ENCODE data around the gene RAB3GAP1. TPM values are rescaled to one million over a fixed set of nuclear protein-coding genes. Genes with fewer than 3 reads are reported as not detected.

Gene RAB3GAP1
- total RNA-seq, 1 experiment from 2014 or later, result 50.6 TPM

DNA sequence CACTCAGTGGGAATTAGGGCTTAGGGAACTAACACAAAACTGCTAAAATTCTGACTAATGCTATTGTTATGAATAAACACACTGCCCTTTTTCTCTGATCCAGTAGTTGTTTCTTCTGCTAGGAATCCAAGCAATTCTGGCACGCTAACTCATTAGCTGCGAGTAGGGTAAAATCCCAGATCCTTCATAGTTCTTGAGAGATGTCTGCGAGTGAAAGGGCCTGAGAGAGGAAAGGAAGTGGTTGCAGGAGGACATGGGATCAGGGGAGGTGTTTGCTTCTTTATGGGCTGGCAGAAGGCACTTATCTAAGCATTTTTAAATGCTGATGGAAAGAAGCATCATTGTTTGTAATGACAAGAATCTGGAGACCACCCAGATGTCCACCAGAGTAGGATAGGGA lies 14.3 kb upstream of the RAB3GAP1 start:
- no peak for DNase-seq
- TF ChIP-seq, protein P1, sequence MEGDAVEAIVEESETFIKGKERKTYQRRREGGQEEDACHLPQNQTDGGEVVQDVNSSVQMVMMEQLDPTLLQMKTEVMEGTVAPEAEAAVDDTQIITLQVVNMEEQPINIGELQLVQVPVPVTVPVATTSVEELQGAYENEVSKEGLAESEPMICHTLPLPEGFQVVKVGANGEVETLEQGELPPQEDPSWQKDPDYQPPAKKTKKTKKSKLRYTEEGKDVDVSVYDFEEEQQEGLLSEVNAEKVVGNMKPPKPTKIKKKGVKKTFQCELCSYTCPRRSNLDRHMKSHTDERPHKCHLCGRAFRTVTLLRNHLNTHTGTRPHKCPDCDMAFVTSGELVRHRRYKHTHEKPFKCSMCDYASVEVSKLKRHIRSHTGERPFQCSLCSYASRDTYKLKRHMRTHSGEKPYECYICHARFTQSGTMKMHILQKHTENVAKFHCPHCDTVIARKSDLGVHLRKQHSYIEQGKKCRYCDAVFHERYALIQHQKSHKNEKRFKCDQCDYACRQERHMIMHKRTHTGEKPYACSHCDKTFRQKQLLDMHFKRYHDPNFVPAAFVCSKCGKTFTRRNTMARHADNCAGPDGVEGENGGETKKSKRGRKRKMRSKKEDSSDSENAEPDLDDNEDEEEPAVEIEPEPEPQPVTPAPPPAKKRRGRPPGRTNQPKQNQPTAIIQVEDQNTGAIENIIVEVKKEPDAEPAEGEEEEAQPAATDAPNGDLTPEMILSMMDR (IDR thresholded peaks at IDR 0.05; ENCODE audit: unreplicated experiment), result no peak
- Mint-ChIP-seq H3K27ac (ENCODE audit: unreplicated experiment) (no peak overlapping the region), H3K36me3 (ENCODE audit: insufficient read depth, unreplicated experiment) (no peaks in the 10 kb centered on the region), H3K9me3 (ENCODE audit: low read depth, unreplicated experiment) (no peaks in the 10 kb centered on the region), H3K4me1 (ENCODE audit: low read depth, unreplicated experiment) (peaks cover 16% of the 10 kb centered on the region), H3K27me3 (ENCODE audit: unreplicated experiment) (no peaks in the 10 kb centered on the region), H3K4me3 (ENCODE audit: low read depth, unreplicated experiment) (no peak overlapping the region)
- intact Hi-C loops (cut with micrococcal nuclease; ENCODE audit: unreplicated experiment), result no loop called here
- no TSS peak for BruUV-seq (replicated peaks)
- CTCF ChIA-PET, result no interaction called here

DNA sequence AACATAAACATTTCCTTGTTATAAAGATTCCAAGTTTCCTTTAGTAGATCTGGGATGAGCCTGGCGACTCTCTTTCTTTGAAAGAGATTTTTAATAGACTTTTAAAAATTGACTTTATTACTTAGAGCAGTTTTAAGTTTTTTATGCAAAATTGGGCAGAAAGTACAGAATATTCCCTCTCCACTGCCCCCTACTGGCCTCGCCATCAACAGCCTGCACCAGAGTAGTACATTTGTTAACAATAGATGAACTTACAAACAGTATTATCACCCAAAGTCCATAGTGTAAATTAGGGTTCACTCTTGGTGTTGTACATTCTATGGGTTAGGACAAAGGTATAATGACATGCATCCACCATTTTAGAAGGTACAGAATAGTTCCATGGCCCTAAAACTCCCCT lies 8.7 kb upstream of the RAB3GAP1 start:
- TF ChIP-seq, protein P1 (IDR thresholded peaks at IDR 0.05; ENCODE audit: unreplicated experiment), result no peak
- Mint-ChIP-seq H3K9me3 (ENCODE audit: low read depth, unreplicated experiment) (no peaks in the 10 kb centered on the region), H3K4me3 (ENCODE audit: low read depth, unreplicated experiment) (no peak overlapping the region), H3K27ac (ENCODE audit: unreplicated experiment) (no peak overlapping the region), H3K27me3 (ENCODE audit: unreplicated experiment) (no peaks in the 10 kb centered on the region), H3K36me3 (ENCODE audit: insufficient read depth, unreplicated experiment) (no peaks in the 10 kb centered on the region), H3K4me1 (ENCODE audit: low read depth, unreplicated experiment) (peaks cover 17% of the 10 kb centered on the region)
- DNase-seq, result no peak
- intact Hi-C loops (cut with micrococcal nuclease; ENCODE audit: unreplicated experiment), result no loop called here
- no TSS peak for BruUV-seq (replicated peaks)
- CTCF ChIA-PET, result no interaction called here

DNA sequence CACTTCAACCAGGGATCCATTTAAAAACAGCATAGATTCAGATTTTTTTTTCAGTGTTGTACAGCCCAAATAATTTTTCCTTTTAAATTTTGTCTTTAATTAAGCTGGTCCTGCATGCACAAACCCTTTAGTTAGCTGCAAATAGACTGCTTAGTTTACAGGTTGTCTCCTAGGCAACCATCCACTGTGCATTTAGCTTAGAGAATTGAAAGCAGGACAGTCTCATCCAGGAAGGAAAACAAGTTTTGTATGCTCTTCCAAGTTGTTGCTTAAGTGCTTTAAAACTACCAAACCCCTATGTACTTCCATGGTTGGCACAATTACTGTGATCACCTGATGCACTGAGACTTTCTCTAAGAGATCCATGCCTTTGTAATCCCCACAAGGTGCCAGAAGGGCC lies 4.8 kb upstream of the RAB3GAP1 start, which contains the start of gene MAP3K19:
Gene MAP3K19 (minus strand): TSS at position 148 of the 400 bp plus-strand sequence. CDS start 22,800 bp downstream, outside the sequence.
- no TSS peak for BruUV-seq (replicated peaks)
- CTCF ChIA-PET, result interaction anchor here (0.8 kb wide), 1 partner anchor 43 kb away, joined by 3 read pairs; no protein-coding TSS in a partner anchor
- Mint-ChIP-seq H3K4me3 (ENCODE audit: low read depth, unreplicated experiment) (no peak within 1 kb of the TSS), H3K27me3 (ENCODE audit: unreplicated experiment) (no peaks in the 10 kb centered on the region), H3K27ac (ENCODE audit: unreplicated experiment) (no peak within 1 kb of the TSS), H3K9me3 (ENCODE audit: low read depth, unreplicated experiment) (no peaks in the 10 kb centered on the region), H3K36me3 (ENCODE audit: insufficient read depth, unreplicated experiment) (peaks cover 5% of the 10 kb centered on the region), H3K4me1 (ENCODE audit: low read depth, unreplicated experiment) (peaks cover 37% of the 10 kb centered on the region)
- TF ChIP-seq, protein P1 (IDR thresholded peaks at IDR 0.05; ENCODE audit: unreplicated experiment), result no peak
- intact Hi-C loops (cut with micrococcal nuclease; ENCODE audit: unreplicated experiment), result loop anchor here (2.0 kb wide), 1 partner anchor 42 kb away; no protein-coding TSS in a partner anchor
- DNase-seq, result no peak

DNA sequence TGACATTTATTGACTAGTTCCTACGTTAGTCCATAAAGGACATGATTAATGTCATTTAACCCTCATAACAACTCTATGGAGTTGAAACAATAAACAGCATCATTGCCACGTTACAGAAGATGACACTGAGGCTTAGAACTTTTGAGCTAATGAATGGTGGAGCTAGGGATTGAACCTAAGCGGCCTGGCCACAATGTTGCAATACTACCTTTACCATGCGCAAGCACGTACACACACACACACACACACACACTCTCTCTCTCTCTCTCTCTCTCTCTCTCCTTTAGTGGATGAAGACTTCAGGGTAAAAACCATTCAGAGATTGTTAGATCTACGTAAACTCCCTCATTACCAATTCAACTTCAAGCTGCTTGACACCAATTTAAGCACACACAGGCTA lies 4.0 kb upstream of the RAB3GAP1 start:
- intact Hi-C loops (cut with micrococcal nuclease; ENCODE audit: unreplicated experiment), result no loop called here

More for the DNA sequence above, 4.0 kb upstream of the RAB3GAP1 start:
- no peaks in the 10 kb centered on the region for H3K27me3 Mint-ChIP-seq (ENCODE audit: unreplicated experiment)
- H3K27ac Mint-ChIP-seq (ENCODE audit: unreplicated experiment), result no peak overlapping the region
- DNase-seq, result no peak
- CTCF ChIA-PET, result interaction anchor here (0.6 kb wide), 1 partner anchor 62 kb away, joined by 3 read pairs; no protein-coding TSS in a partner anchor
- H3K36me3 Mint-ChIP-seq (ENCODE audit: insufficient read depth, unreplicated experiment), result peaks cover 13% of the 10 kb centered on the region
- TF ChIP-seq, protein P1 (IDR thresholded peaks at IDR 0.05; ENCODE audit: unreplicated experiment), result no peak
- H3K4me1 Mint-ChIP-seq (ENCODE audit: low read depth, unreplicated experiment), result peaks cover 39% of the 10 kb centered on the region
- H3K4me3 Mint-ChIP-seq (ENCODE audit: low read depth, unreplicated experiment), result no peak overlapping the region
- no peaks in the 10 kb centered on the region for H3K9me3 Mint-ChIP-seq (ENCODE audit: low read depth, unreplicated experiment)
- no TSS peak for BruUV-seq (replicated peaks)
